GM23248 (cell line): ENCODE measurements around the gene CHD9. TPM values are rescaled to one million over a fixed set of nuclear protein-coding genes. Genes with fewer than 3 reads are reported as not detected.

Source experiments
- DNase-seq: peaks from one replicate; pipeline ENCODE4 v3.0.0-alpha.2; 2015
- H2AFZ ChIP-seq: fragments of 200-600 bp; sonication (generic); 2 replicates; pipeline ENCODE4 v1.6.1; 2016; ENCODE audit warnings: antibody characterized with exemption
- H3F3A ChIP-seq: fragments of 200-600 bp; sonication (generic); 2 replicates; pipeline ENCODE4 v1.6.1; 2016; ENCODE audit warnings: mild to moderate bottlenecking, antibody characterized with exemption, mixed run types; ENCODE audit not compliant: insufficient read depth
- H3K27ac ChIP-seq: fragments of 200-600 bp; sonication (generic); 2 replicates; pipeline ENCODE4 v1.5.1; 2016; ENCODE audit warnings: mild to moderate bottlenecking
- H3K27me3 ChIP-seq: fragments of 200-600 bp; sonication (generic); replicated peaks from 2 replicates; pipeline ENCODE4 v1.6.1; 2016; ENCODE audit warnings: mild to moderate bottlenecking; ENCODE audit not compliant: insufficient read depth
- H3K36me3 ChIP-seq: fragments of 200-600 bp; sonication (generic); 2 replicates; pipeline ENCODE4 v1.6.1; 2016; ENCODE audit warnings: low read depth, mild to moderate bottlenecking
- H3K4me1 ChIP-seq: fragments of 200-600 bp; sonication (generic); 2 replicates; pipeline ENCODE4 v1.6.1; 2016; ENCODE audit warnings: mild to moderate bottlenecking; ENCODE audit not compliant: insufficient read depth
- H3K4me2 ChIP-seq: fragments of 200-600 bp; sonication (generic); one replicate; pipeline ENCODE4 v1.6.1; 2016; ENCODE audit warnings: mild to moderate bottlenecking; ENCODE audit not compliant: unreplicated experiment
- H3K4me3 ChIP-seq: fragments of 200-600 bp; sonication (generic); 2 replicates; pipeline ENCODE4 v1.5.1; 2016; ENCODE audit warnings: mild to moderate bottlenecking
- H3K79me2 ChIP-seq: fragments of 200-600 bp; sonication (generic); 2 replicates; pipeline ENCODE4 v1.6.1; 2016; ENCODE audit warnings: mild to moderate bottlenecking; ENCODE audit not compliant: insufficient read depth
- H3K9ac ChIP-seq: fragments of 200-600 bp; sonication (generic); 2 replicates; pipeline ENCODE4 v1.6.1; 2016; ENCODE audit warnings: mild to moderate bottlenecking
- H3K9me2 ChIP-seq: fragments of 200-600 bp; sonication (generic); 2 replicates; pipeline ENCODE4 v1.6.1; 2016; ENCODE audit warnings: mixed run types, mild to moderate bottlenecking, moderate library complexity; ENCODE audit not compliant: insufficient read depth
- H3K9me3 ChIP-seq: fragments of 200-600 bp; sonication (generic); one replicate; pipeline ENCODE4 v1.6.1; 2017; ENCODE audit warnings: low read depth
- H4K20me1 ChIP-seq: fragments of 200-600 bp; sonication (generic); 2 replicates; pipeline ENCODE4 v1.6.0; 2016; ENCODE audit not compliant: insufficient read depth
- EZH2 ChIP-seq: fragments of 200-600 bp; sonication (generic); IDR thresholded peaks from 2 replicates; pipeline ENCODE4 v1.6.1; 2018; ENCODE audit warnings: antibody characterized with exemption, mild to moderate bottlenecking; ENCODE audit not compliant: insufficient read depth, poor library complexity, severe bottlenecking
- EZH2phosphoT487 ChIP-seq: fragments of 200-600 bp; sonication (generic); IDR thresholded peaks from 2 replicates; pipeline ENCODE4 v1.6.1; 2018; ENCODE audit warnings: antibody characterized with exemption, moderate library complexity, mild to moderate bottlenecking, low read depth; ENCODE audit not compliant: insufficient read depth
- WGBS, 2 experiments: methylation state at CpG; one replicate each; pipeline ENCODE4 v1.1.6; 2015 to 2017; ENCODE audit warnings: low lambda C conversion rate in 2 of 2, low coverage in 1 of 2; ENCODE audit errors: missing lambda C conversion rate in 2 of 2; 5-methylcytosine and 5-hydroxymethylcytosine counted together
- in situ Hi-C: fragments of 300-500 bp; cut with MboI; formaldehyde crosslinking; loops from 2 replicates; pipeline ENCODE4 v1.15.0; 2020
- polyA plus RNA-seq: library from polyadenylated mRNA; unstranded; fragments of >200 nt; fragmentation: Nextera tagmentation; extraction: Ambion mirVana; gene quantifications from 2 replicates; pipeline ENCODE4 v1.2.1, GENCODE V29; 2016
- total RNA-seq: library from RNA; depleted of rRNA; stranded (reverse); fragments of >200 nt; shearing (Covaris generic); gene quantifications from 2 replicates; pipeline ENCODE4 v1.2.3, GENCODE V29; 2014

The CHD9 gene
- total and polyA plus RNA-seq, 2 experiments from 2014 or later: 20.5 to 47.4 TPM

DNA sequence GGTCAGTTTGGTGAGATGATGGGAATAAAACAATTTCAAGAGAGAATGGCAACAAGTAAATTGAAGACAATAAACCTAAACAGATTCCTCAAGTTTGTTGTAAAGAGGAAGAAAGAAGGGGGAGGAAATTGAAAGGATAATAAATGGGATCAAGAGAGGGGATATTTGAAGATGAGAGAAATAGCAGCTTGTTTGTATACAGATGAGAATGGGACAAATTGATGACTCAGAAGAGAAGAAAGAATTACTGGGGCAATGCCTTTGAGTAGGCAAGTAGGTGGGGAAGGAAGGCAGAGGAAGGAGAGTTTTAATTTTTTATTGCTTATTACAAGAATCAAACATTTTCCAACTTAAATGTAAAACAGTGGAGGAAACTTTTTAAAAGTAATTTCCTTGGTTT, 98.3 kb downstream of the CHD9 start:
- Histone ChIP-seq H3K9ac (no peak overlapping the region), H4K20me1 (no peaks in the 10 kb centered on the region; the same call in 1 of the 2 replicates), H3K4me3 (no peak overlapping the region), H3K9me2 (no peaks in the 10 kb centered on the region), H3K9me3 (no peaks in the 10 kb centered on the region), H3K27ac (no peak overlapping the region; the same call in 1 of the 2 replicates), H3K36me3 (peaks cover 25% of the 10 kb centered on the region), H3K79me2 (peaks cover 100% of the 10 kb centered on the region), H3K4me1 (peaks cover 31% of the 10 kb centered on the region), H3K27me3 (no peaks in the 10 kb centered on the region), H3F3A (peaks cover 48% of the 10 kb centered on the region), H2AFZ (no peak overlapping the region), H3K4me2 (peak overlapping the region; percentile 1)
- peak; percentile 33 for DNase-seq
- in situ Hi-C loops: no loop called here
- TF ChIP-seq EZH2phosphoT487 (no peak), EZH2 (no peak)

DNA sequence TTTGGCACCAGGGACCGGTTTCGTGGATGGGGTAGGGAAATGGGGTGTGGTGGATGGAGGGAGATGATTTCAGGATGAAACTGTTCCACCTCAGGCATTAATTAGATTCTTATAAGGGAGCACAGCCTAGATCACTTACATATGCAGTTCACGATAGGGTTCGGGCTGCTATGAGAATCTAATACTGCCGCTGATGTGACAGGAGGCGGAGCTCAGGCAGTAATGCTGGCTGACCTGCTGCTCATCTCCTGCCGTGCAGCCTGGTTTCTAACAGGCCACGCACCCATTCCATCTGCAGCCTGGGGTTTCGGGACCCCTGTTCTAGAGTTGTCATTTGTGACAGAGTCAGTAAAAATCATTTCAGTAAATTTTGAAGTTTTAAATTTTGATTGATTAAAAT, 99.7 kb downstream of the CHD9 start:
- Histone ChIP-seq H4K20me1 (no peaks in the 10 kb centered on the region; the same call in 1 of the 2 replicates), H2AFZ (no peak overlapping the region), H3K27me3 (no peaks in the 10 kb centered on the region), H3K36me3 (peaks cover 25% of the 10 kb centered on the region), H3K79me2 (peaks cover 100% of the 10 kb centered on the region), H3K27ac (no peak overlapping the region), H3K9me2 (no peaks in the 10 kb centered on the region), H3F3A (peaks cover 40% of the 10 kb centered on the region), H3K4me1 (peaks cover 31% of the 10 kb centered on the region), H3K4me2 (no peak overlapping the region), H3K9ac (peak overlapping the region; percentile 25; the same call in 1 of the 2 replicates), H3K9me3 (no peaks in the 10 kb centered on the region), H3K4me3 (no peak overlapping the region)
- DNase-seq: peak; percentile 24
- TF ChIP-seq EZH2: no peak
- 41 to 43% methylated on average over 9 of the region's 9 CpGs for WGBS, 2 experiments
- in situ Hi-C loops: no loop called here

DNA sequence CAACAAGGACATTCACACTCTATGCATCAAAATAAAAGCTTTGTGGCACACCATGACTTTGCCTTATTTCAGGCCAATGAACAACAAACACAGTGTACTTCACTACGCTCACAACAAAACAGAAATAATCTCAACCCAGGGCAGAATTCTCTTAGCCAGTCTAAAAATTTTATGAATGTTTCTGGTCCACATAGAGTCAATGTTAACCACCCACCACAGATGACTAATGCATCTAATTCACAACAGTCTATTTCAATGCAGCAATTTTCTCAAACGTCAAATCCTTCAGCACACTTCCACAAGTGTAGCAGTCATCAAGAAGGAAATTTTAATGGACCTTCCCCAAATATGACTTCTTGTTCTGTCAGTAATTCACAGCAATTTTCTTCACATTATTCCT, 101.7 kb downstream of the CHD9 start:
- Histone ChIP-seq H3K9me3 (no peaks in the 10 kb centered on the region), H3K36me3 (peaks cover 25% of the 10 kb centered on the region), H3K79me2 (peaks cover 100% of the 10 kb centered on the region), H3K9me2 (no peaks in the 10 kb centered on the region), H3K4me3 (no peak overlapping the region), H3F3A (peaks cover 38% of the 10 kb centered on the region), H3K27me3 (no peaks in the 10 kb centered on the region), H4K20me1 (no peaks in the 10 kb centered on the region), H3K4me1 (peaks cover 31% of the 10 kb centered on the region), H3K27ac (peak overlapping the region; percentile 67), H2AFZ (no peak overlapping the region), H3K9ac (peak overlapping the region; percentile 17; the same call in 1 of the 2 replicates), H3K4me2 (no peak overlapping the region)
- TF ChIP-seq EZH2phosphoT487 (no peak), EZH2 (no peak)
- 46 to 50% methylated on average over 2 of the region's 2 CpGs for WGBS, 2 experiments
- DNase-seq: peak; percentile 69
- in situ Hi-C loops: no loop called here

DNA sequence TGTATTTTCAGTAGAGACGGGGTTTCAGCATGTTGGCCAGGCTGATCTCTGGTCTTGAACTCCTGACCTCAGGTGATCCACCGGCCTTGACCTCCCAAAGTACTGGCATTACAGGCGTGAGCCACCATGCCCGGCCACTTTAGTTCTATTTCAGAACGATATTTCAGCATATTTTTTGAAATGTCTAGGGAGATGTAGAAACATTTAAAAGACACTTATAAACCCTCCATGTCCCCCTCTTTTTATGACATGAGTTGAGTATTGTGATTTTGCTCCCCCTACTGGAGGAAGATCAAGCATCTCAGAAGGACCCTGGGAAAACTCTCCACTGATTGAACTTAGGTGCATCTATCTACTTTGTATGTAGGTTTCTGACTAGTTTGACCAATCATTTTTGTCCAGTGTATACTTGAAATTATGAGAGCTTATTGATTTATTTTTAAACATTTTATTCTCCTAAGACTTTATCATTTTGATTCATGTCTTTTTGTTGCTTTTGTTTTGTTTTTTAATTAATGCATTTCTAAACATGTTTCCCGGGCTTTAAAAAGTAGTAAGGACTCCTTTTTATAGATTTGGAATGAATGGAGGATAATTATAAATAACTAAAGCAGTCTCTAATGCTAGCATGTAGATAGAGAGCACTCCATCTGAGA, 105.1 kb downstream of the CHD9 start:
- H4K20me1 ChIP-seq: no peaks in the 10 kb centered on the region
- in situ Hi-C loops: no loop called here
- peaks cover 25% of the 10 kb centered on the region for H3K36me3 ChIP-seq

More for the DNA sequence above, 105.1 kb downstream of the CHD9 start:
- Histone ChIP-seq H3K4me3 (no peak overlapping the region), H3K79me2 (peaks cover 100% of the 10 kb centered on the region), H3K27ac (no peak overlapping the region), H3F3A (peaks cover 21% of the 10 kb centered on the region), H2AFZ (no peak overlapping the region), H3K4me2 (no peak overlapping the region), H3K9me2 (no peaks in the 10 kb centered on the region), H3K9ac (no peak overlapping the region), H3K9me3 (no peaks in the 10 kb centered on the region), H3K27me3 (no peaks in the 10 kb centered on the region), H3K4me1 (peaks cover 14% of the 10 kb centered on the region)
- DNase-seq: peak; percentile 69
- WGBS, 2 experiments: 62 to 69% methylated on average over 6 of the region's 6 CpGs
- no peak for TF ChIP-seq EZH2phosphoT487
- no peak for TF ChIP-seq EZH2
